GM23338 (cell line): ENCODE data around the gene EGLN2. TPM values are rescaled to one million over a fixed set of nuclear protein-coding genes. Genes with fewer than 3 reads are reported as not detected.

Source experiments
- ATAC-seq: fragments of 200-7000 bp; cut with Tn5 transposase; 3 replicates; pipeline ENCODE4 v1.9.1; 2020
- DNase-seq: peaks from one replicate; pipeline ENCODE4 v3.0.0-alpha.2; 2015; ENCODE audit warnings: low spot score
- H2AFZ ChIP-seq: fragments of 200-600 bp; sonication (generic); 2 replicates; pipeline ENCODE4 v1.8.0; 2016; ENCODE audit warnings: antibody characterized with exemption, mild to moderate bottlenecking, moderate library complexity
- H3F3A ChIP-seq: fragments of 200-600 bp; sonication (generic); replicated peaks from 2 replicates; pipeline ENCODE4 v1.8.0; 2017; ENCODE audit warnings: antibody characterized with exemption, mixed run types, low read depth
- H3K27ac ChIP-seq: fragments of 200-600 bp; sonication (generic); 2 replicates; pipeline ENCODE4 v1.6.1; 2016; ENCODE audit warnings: low read depth
- H3K27me3 ChIP-seq: fragments of 200-600 bp; sonication (generic); 2 replicates; pipeline ENCODE4 v1.8.0; 2016; ENCODE audit warnings: mild to moderate bottlenecking, mixed run types, moderate library complexity; ENCODE audit not compliant: insufficient read depth
- H3K36me3 ChIP-seq: fragments of 200-600 bp; sonication (generic); 2 replicates; pipeline ENCODE4 v1.8.0; 2016; ENCODE audit warnings: mild to moderate bottlenecking; ENCODE audit not compliant: insufficient read depth
- H3K4me1 ChIP-seq: fragments of 200-600 bp; sonication (generic); 2 replicates; pipeline ENCODE4 v1.8.0; 2016; ENCODE audit warnings: mild to moderate bottlenecking, moderate library complexity; ENCODE audit not compliant: insufficient read depth
- H3K4me2 ChIP-seq: fragments of 200-600 bp; sonication (generic); 2 replicates; pipeline ENCODE4 v1.7.1; 2017; ENCODE audit warnings: mixed run types
- H3K4me3 ChIP-seq: fragments of 200-600 bp; sonication (generic); 2 replicates; pipeline ENCODE4 v1.6.1; 2016; ENCODE audit warnings: mixed run types
- H3K79me2 ChIP-seq: fragments of 200-600 bp; sonication (generic); replicated peaks from 2 replicates; pipeline ENCODE4 v1.8.0; 2017; ENCODE audit warnings: mild to moderate bottlenecking; ENCODE audit not compliant: insufficient read depth
- H3K9me2 ChIP-seq: fragments of 200-600 bp; sonication (generic); 2 replicates; pipeline ENCODE4 v1.8.0; 2017; ENCODE audit not compliant: insufficient read depth
- H4K20me1 ChIP-seq: fragments of 200-600 bp; sonication (generic); replicated peaks from 2 replicates; pipeline ENCODE4 v1.8.0; 2017; ENCODE audit warnings: mild to moderate bottlenecking; ENCODE audit not compliant: insufficient read depth
- H3K27ac Mint-ChIP-seq: 2 replicates; pipeline ENCODE4 v1.8.0; 2020; ENCODE audit warnings: inconsistent platforms, mild to moderate bottlenecking, moderate library complexity, mixed read lengths
- H3K27me3 Mint-ChIP-seq: 3 replicates; pipeline ENCODE4 v1.8.0; 2022; ENCODE audit warnings: low read depth, mild to moderate bottlenecking, moderate library complexity, mixed read lengths, inconsistent platforms; ENCODE audit not compliant: insufficient read depth, poor library complexity
- H3K36me3 Mint-ChIP-seq: 3 replicates; pipeline ENCODE4 v1.8.0; 2021; ENCODE audit warnings: low read depth, mild to moderate bottlenecking, inconsistent platforms, moderate library complexity, mixed read lengths
- H3K4me1 Mint-ChIP-seq: 3 replicates; pipeline ENCODE4 v1.8.0; 2020; ENCODE audit warnings: mild to moderate bottlenecking, inconsistent platforms, mixed read lengths
- H3K4me3 Mint-ChIP-seq: 3 replicates; pipeline ENCODE4 v1.8.0; 2021; ENCODE audit warnings: moderate library complexity, mild to moderate bottlenecking, inconsistent platforms, mixed read lengths
- H3K9me3 Mint-ChIP-seq: 3 replicates; pipeline ENCODE4 v1.8.0; 2020; ENCODE audit warnings: moderate library complexity, mild to moderate bottlenecking, inconsistent platforms, mixed read lengths
- EZH2phosphoT487 ChIP-seq: fragments of 200-600 bp; sonication (generic); IDR thresholded peaks from one replicate; pipeline ENCODE4 v1.8.1; 2018; ENCODE audit warnings: antibody characterized with exemption; ENCODE audit not compliant: unreplicated experiment
- JUNB ChIP-seq: IDR thresholded peaks from one replicate; pipeline ENCODE4 v1.6.1; 2016; ENCODE audit warnings: antibody characterized with exemption; ENCODE audit not compliant: unreplicated experiment
- NANOG ChIP-seq: IDR thresholded peaks from 2 replicates; pipeline ENCODE4 v1.6.1; 2016; ENCODE audit warnings: antibody characterized with exemption, borderline replicate concordance
- POLR2AphosphoS5 ChIP-seq: IDR thresholded peaks from 2 replicates; pipeline ENCODE4 v1.6.1; 2016; ENCODE audit warnings: antibody characterized with exemption, low read depth
- ZNF462 ChIP-seq: fragments of 250-450 bp; sonication (Bioruptor Pico); IDR thresholded peaks from 2 replicates; pipeline ENCODE4 v1.5.0; 2020; ENCODE audit warnings: mild to moderate bottlenecking, moderate library complexity
- polyA plus RNA-seq: library from polyadenylated mRNA; unstranded; fragments of >200 nt; fragmentation: Nextera tagmentation; extraction: Ambion mirVana; gene quantifications from 2 replicates; pipeline ENCODE4 v1.2.1, GENCODE V29; 2016
- total RNA-seq: library from RNA; depleted of rRNA; stranded (reverse); fragments of >200 nt; shearing (Covaris generic); gene quantifications from 2 replicates; pipeline ENCODE4 v1.2.3, GENCODE V29; 2014

Gene EGLN2
- total and polyA plus RNA-seq, 2 experiments from 2014 or later: 59.9 to 118 TPM

DNA sequence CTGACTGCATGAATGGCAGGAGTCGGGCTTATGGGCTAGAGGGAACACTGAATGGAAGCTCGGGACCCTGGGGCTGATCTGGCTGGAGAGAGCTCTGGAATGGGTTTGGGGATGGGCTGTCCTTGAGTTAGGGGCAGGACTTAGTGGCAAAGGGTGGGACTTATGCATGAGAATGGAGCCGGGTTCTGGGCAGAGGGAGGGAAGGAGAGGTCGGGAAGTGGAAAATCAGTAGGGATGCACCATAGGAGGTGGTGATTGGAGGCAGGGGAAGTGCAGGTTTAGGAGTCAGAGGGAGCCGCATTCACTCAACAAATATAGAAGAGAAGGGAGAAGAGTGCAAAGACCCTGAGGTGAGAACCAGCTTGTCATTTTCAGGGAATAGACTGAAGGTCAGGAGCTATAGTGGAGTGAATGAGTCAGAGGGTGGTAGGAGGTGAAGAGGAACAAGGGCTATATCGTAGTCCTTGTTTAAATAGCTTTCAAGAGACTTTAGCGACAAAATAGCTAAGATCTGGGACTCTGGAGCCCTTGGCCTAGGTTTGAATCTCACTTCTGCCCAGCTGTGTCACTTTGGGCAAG is 20.2 kb upstream of the EGLN2 start (continued):
- TF ChIP-seq ZNF462 (no peak), POLR2AphosphoS5 (no peak), JUNB (no peak)

GRCh38 chr19:40780582-40780981 is 18.4 kb upstream of the EGLN2 start:
- H3K27ac Mint-ChIP-seq: no peak overlapping the region
- no peak overlapping the region; the same call in 2 of the 3 replicates for H3K4me3 Mint-ChIP-seq
- H3K27ac ChIP-seq: no peak overlapping the region
- H3K4me3 ChIP-seq: no peak overlapping the region
- peaks cover 5% of the 10 kb centered on the region; the same call in 1 of the 2 replicates for H3F3A ChIP-seq
- H3K79me2 ChIP-seq: peaks cover 5% of the 10 kb centered on the region
- no peak for DNase-seq
- H3K4me1 ChIP-seq: peaks cover 11% of the 10 kb centered on the region
- H3K9me2 ChIP-seq: no peaks in the 10 kb centered on the region
- no peak for ATAC-seq
- no peaks in the 10 kb centered on the region for H3K36me3 ChIP-seq
- no peaks in the 10 kb centered on the region; the same call in 1 of the 3 replicates for H3K9me3 Mint-ChIP-seq
- no peak overlapping the region for H3K4me2 ChIP-seq
- H2AFZ ChIP-seq: no peak overlapping the region
- no peaks in the 10 kb centered on the region for H3K27me3 ChIP-seq
- peaks cover 13% of the 10 kb centered on the region for H3K27me3 Mint-ChIP-seq
- TF ChIP-seq EZH2phosphoT487 (no peak), NANOG (no peak), ZNF462 (no peak)
- H4K20me1 ChIP-seq: no peaks in the 10 kb centered on the region
- peaks cover 12% of the 10 kb centered on the region for H3K36me3 Mint-ChIP-seq
- peaks cover 21% of the 10 kb centered on the region for H3K4me1 Mint-ChIP-seq
